K562 (cell line): Measurements from ENCODE around the gene STK36. TPM values are rescaled to one million over a fixed set of nuclear protein-coding genes. Genes with fewer than 3 reads are reported as not detected.

ENCODE experiments used
- BMI1 ChIP-seq: fragments of 150-350 bp; IDR thresholded peaks from 2 replicates; pipeline ENCODE4 v1.6.1; 2014; ENCODE audit warnings: low read length
- CBX8 ChIP-seq: fragments of 200-600 bp; sonication (generic); IDR thresholded peaks from 2 replicates; pipeline ENCODE4 v1.6.1; 2012; ENCODE audit warnings: borderline replicate concordance, mixed run types, low read depth, mild to moderate bottlenecking, moderate library complexity, mixed read lengths, low read length, control low read depth, inconsistent platforms; ENCODE audit not compliant: poor library complexity, severe bottlenecking; ENCODE audit errors: extremely low read depth
- FOXK2 ChIP-seq, 2 experiments: fragments of 450-650 bp; IDR thresholded peaks in 1 of 2; conservative IDR thresholded peaks in 1 of 2; 2 replicates each; pipeline ENCODE4 v1.6.1; 2016; ENCODE audit warnings: low read depth in 2 of 2, mild to moderate bottlenecking in 1 of 2
- GTF2F1 ChIP-seq: IDR thresholded peaks from 2 replicates; pipeline ENCODE4 v1.6.1; 2011; ENCODE audit warnings: low read depth, low read length, improper control_type of control experiment
- HDGF ChIP-seq: fragments of 450-650 bp; IDR thresholded peaks from 2 replicates; pipeline ENCODE4 v1.6.1; 2016
- LARP7 ChIP-seq: fragments of 450-650 bp; IDR thresholded peaks from 2 replicates; pipeline ENCODE4 v1.6.1; 2016
- MBD2 ChIP-seq: sonication (generic); IDR thresholded peaks from 2 replicates; pipeline ENCODE4 v1.6.1; 2016; ENCODE audit warnings: low read depth, borderline replicate concordance
- MCM5 ChIP-seq: fragments of 450-650 bp; IDR thresholded peaks from 2 replicates; pipeline ENCODE4 v1.6.1; 2016; ENCODE audit warnings: low read depth
- NCOA1 ChIP-seq: fragments of 450-650 bp; IDR thresholded peaks from 2 replicates; pipeline ENCODE4 v1.6.1; 2016; ENCODE audit warnings: low read depth
- PHF20 ChIP-seq: fragments of 450-650 bp; IDR thresholded peaks from 2 replicates; pipeline ENCODE4 v1.6.1; 2018; ENCODE audit not compliant: partially characterized antibody
- RBBP5 ChIP-seq: fragments of 200-600 bp; sonication (generic); IDR thresholded peaks from 2 replicates; pipeline ENCODE4 v1.6.1; 2012; ENCODE audit warnings: borderline replicate concordance, mild to moderate bottlenecking, low read length, control low read depth, inconsistent platforms; ENCODE audit not compliant: insufficient read depth, poor library complexity, severe bottlenecking
- SMAD2 ChIP-seq: fragments of 150-350 bp; IDR thresholded peaks from 2 replicates; pipeline ENCODE4 v1.6.1; 2014; ENCODE audit warnings: low read depth, mild to moderate bottlenecking, low read length
- SMARCB1 ChIP-seq: IDR thresholded peaks from 2 replicates; pipeline ENCODE4 v1.6.1; 2011; ENCODE audit warnings: improper control_type of control experiment, low read depth; ENCODE audit not compliant: insufficient read length
- TEAD2 ChIP-seq: fragments of 450-650 bp; IDR thresholded peaks from 2 replicates; pipeline ENCODE4 v1.6.1; 2016; ENCODE audit warnings: missing genetic modification characterization, control low read depth, missing compliant biosample characterization
- ZC3H11A ChIP-seq: IDR thresholded peaks from 2 replicates; pipeline ENCODE4 v1.6.1; 2012; ENCODE audit warnings: low read depth, low read length, improper control_type of control experiment
- ZNF174 ChIP-seq: fragments of 250-450 bp; sonication (Bioruptor Pico); IDR thresholded peaks from 2 replicates; pipeline ENCODE4 v1.4.0; 2020; ENCODE audit warnings: mild to moderate bottlenecking
- ZNF41 ChIP-seq: fragments of 250-450 bp; sonication (Bioruptor Pico); conservative IDR thresholded peaks from 2 replicates; pipeline ENCODE4 v1.4.0; 2020; ENCODE audit warnings: mild to moderate bottlenecking
- ZNF75A ChIP-seq: fragments of 450-650 bp; formaldehyde crosslinking; IDR thresholded peaks from 2 replicates; pipeline ENCODE4 v1.4.0; 2020; ENCODE audit warnings: mild to moderate bottlenecking
- ZNF76 ChIP-seq: fragments of 250-450 bp; sonication (Bioruptor Pico); IDR thresholded peaks from 2 replicates; pipeline ENCODE4 v1.4.0; 2020; ENCODE audit warnings: mild to moderate bottlenecking, moderate library complexity, borderline replicate concordance
- polyA plus RNA-seq, 8 experiments: library from polyadenylated mRNA; depleted of rRNA in 4 of 8; stranded (reverse) in 5 of 8; unstranded in 3 of 8; fragments of >200 nt; fragmentation: Nextera tagmentation in 2 of 8; fragmentation: Illumina TruSeq in 1 of 8; extraction: Ambion mirVana in 2 of 8; extraction: Trizol in 1 of 8; gene quantifications; 2 replicates each; pipeline versions ENCODE4 v1.2.1 to v1.2.3, GENCODE V29; 2011 to 2014; ENCODE audit warnings: inconsistent platforms in 1 of 8, missing spikeins in 1 of 8
- total RNA-seq, 7 experiments: library from RNA; depleted of rRNA in 6 of 7; stranded (reverse); fragments of >200 nt in 6 of 7; fragmentation: Illumina TruSeq in 2 of 7; extraction: Trizol in 2 of 7; gene quantifications; 2 replicates each; pipeline versions ENCODE4 v1.2.1 to v1.2.3, GENCODE V29; 2011 to 2021; ENCODE audit warnings: low replicate concordance in 1 of 7
- TF ChIP-seq, protein P1 (sequence below): sonication (generic); formaldehyde crosslinking; IDR thresholded peaks from 2 replicates; pipeline ENCODE4 v1.8.0; 2022; ENCODE audit warnings: mild to moderate bottlenecking, missing genetic modification reagents
- TF ChIP-seq, protein P2 (sequence below): sonication (generic); formaldehyde crosslinking; IDR thresholded peaks from 2 replicates; pipeline ENCODE4 v1.8.1; 2023; ENCODE audit warnings: mild to moderate bottlenecking, missing genetic modification reagents
- TF ChIP-seq, protein P3 (sequence below): fragments of 450-650 bp; formaldehyde crosslinking; IDR thresholded peaks from 2 replicates; pipeline ENCODE4 v1.4.0; 2022; ENCODE audit warnings: missing genetic modification characterization

The STK36 gene
- total and polyA plus RNA-seq, 9 of the 15 experiments (the other 6 are each of a cell fraction or from before 2014, with no cell fraction given), result 3.5 to 12.4 (median 6.7) TPM

- no peak for TF ChIP-seq BMI1
- no peak for TF ChIP-seq ZC3H11A
- TF ChIP-seq HDGF, result no peak
- TF ChIP-seq RBBP5, result peak; percentile 34
- no peak for TF ChIP-seq SMAD2
- TF ChIP-seq, protein P1, sequence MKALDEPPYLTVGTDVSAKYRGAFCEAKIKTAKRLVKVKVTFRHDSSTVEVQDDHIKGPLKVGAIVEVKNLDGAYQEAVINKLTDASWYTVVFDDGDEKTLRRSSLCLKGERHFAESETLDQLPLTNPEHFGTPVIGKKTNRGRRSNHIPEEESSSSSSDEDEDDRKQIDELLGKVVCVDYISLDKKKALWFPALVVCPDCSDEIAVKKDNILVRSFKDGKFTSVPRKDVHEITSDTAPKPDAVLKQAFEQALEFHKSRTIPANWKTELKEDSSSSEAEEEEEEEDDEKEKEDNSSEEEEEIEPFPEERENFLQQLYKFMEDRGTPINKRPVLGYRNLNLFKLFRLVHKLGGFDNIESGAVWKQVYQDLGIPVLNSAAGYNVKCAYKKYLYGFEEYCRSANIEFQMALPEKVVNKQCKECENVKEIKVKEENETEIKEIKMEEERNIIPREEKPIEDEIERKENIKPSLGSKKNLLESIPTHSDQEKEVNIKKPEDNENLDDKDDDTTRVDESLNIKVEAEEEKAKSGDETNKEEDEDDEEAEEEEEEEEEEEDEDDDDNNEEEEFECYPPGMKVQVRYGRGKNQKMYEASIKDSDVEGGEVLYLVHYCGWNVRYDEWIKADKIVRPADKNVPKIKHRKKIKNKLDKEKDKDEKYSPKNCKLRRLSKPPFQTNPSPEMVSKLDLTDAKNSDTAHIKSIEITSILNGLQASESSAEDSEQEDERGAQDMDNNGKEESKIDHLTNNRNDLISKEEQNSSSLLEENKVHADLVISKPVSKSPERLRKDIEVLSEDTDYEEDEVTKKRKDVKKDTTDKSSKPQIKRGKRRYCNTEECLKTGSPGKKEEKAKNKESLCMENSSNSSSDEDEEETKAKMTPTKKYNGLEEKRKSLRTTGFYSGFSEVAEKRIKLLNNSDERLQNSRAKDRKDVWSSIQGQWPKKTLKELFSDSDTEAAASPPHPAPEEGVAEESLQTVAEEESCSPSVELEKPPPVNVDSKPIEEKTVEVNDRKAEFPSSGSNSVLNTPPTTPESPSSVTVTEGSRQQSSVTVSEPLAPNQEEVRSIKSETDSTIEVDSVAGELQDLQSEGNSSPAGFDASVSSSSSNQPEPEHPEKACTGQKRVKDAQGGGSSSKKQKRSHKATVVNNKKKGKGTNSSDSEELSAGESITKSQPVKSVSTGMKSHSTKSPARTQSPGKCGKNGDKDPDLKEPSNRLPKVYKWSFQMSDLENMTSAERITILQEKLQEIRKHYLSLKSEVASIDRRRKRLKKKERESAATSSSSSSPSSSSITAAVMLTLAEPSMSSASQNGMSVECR, result peak; percentile 86
- TF ChIP-seq ZNF75A (CRISPR knock-in tag), result no peak
- no peak for TF ChIP-seq MCM5
- no peak for TF ChIP-seq SMARCB1
- TF ChIP-seq, protein P2, sequence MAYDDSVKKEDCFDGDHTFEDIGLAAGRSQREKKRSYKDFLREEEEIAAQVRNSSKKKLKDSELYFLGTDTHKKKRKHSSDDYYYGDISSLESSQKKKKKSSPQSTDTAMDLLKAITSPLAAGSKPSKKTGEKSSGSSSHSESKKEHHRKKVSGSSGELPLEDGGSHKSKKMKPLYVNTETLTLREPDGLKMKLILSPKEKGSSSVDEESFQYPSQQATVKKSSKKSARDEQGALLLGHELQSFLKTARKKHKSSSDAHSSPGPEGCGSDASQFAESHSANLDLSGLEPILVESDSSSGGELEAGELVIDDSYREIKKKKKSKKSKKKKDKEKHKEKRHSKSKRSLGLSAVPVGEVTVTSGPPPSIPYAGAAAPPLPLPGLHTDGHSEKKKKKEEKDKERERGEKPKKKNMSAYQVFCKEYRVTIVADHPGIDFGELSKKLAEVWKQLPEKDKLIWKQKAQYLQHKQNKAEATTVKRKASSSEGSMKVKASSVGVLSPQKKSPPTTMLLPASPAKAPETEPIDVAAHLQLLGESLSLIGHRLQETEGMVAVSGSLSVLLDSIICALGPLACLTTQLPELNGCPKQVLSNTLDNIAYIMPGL, result no peak
- TF ChIP-seq, protein P3, sequence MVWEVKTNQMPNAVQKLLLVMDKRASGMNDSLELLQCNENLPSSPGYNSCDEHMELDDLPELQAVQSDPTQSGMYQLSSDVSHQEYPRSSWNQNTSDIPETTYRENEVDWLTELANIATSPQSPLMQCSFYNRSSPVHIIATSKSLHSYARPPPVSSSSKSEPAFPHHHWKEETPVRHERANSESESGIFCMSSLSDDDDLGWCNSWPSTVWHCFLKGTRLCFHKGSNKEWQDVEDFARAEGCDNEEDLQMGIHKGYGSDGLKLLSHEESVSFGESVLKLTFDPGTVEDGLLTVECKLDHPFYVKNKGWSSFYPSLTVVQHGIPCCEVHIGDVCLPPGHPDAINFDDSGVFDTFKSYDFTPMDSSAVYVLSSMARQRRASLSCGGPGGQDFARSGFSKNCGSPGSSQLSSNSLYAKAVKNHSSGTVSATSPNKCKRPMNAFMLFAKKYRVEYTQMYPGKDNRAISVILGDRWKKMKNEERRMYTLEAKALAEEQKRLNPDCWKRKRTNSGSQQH, result no peak
- TF ChIP-seq GTF2F1, result no peak
- TF ChIP-seq ZNF174 (CRISPR knock-in tag), result no peak
- TF ChIP-seq TEAD2 (tag), result no peak
- TF ChIP-seq ZNF76 (CRISPR knock-in tag), result no peak
- no peak for TF ChIP-seq NCOA1
- TF ChIP-seq LARP7, result no peak
- TF ChIP-seq CBX8, result no peak
- TF ChIP-seq FOXK2 (conservative IDR thresholded peaks at IDR 0.05 in 1 of 2, IDR thresholded peaks at IDR 0.05 in 1 of 2; ENCODE audit: low read depth in 2 of 2), result no peak
- no peak for TF ChIP-seq ZNF41 (CRISPR knock-in tag)
- TF ChIP-seq PHF20, result peak; percentile 93
- TF ChIP-seq MBD2, result no peak; the same call in 1 of the 2 replicates
Measured at GRCh38 chr2:218671654-218672566, at the start of gene STK36, which contains the start of gene RNF25 (continued).
